Measurements from ENCODE around the gene CPA3. TPM values are rescaled to one million over a fixed set of nuclear protein-coding genes. Genes with fewer than 3 reads are reported as not detected.

CPA3 gene
- total and polyA plus RNA-seq, 2 experiments from 2014 or later, result 0.68 to 1.1 TPM

- Histone ChIP-seq H2AFZ (no peak overlapping the region), H3K27ac (no peak overlapping the region), H3K36me3 (replicated peaks; ENCODE audit: insufficient read depth, low read depth) (no peaks in the 10 kb centered on the region), H3K9me3 (ENCODE audit: low read depth) (no peaks in the 10 kb centered on the region), H4K20me1 (ENCODE audit: insufficient read depth, poor library complexity, severe bottlenecking) (no peaks in the 10 kb centered on the region), H3K4me2 (no peak overlapping the region), H3K27me3 (no peaks in the 10 kb centered on the region), H3K79me2 (no peaks in the 10 kb centered on the region), H3K9me2 (replicated peaks; ENCODE audit: insufficient read depth) (no peaks in the 10 kb centered on the region), H3K4me3 (no peak overlapping the region), H3K4me1 (ENCODE audit: insufficient read depth) (no peaks in the 10 kb centered on the region)
- WGBS (ENCODE audit: low lambda C conversion rate, missing lambda C conversion rate), result 91% methylated on average over 9 of the region's 9 CpGs
- TF ChIP-seq EZH2 (IDR thresholded peaks at IDR 0.05; ENCODE audit: borderline replicate concordance) (no peak), EZH2phosphoT487 (IDR thresholded peaks at IDR 0.05; ENCODE audit: low read depth, severe bottlenecking, unreplicated experiment) (no peak), CTCF (IDR thresholded peaks at IDR 0.05; ENCODE audit: poor library complexity) (no peak)
- DNase-seq (ENCODE audit: low spot score), result no peak
Measured at GRCh38 chr3:148873270-148873927, 8.3 kb downstream of the CPA3 start.

- H3K79me2 ChIP-seq, result no peaks in the 10 kb centered on the region
- H2AFZ ChIP-seq, result no peak overlapping the region
- TF ChIP-seq CTCF (IDR thresholded peaks at IDR 0.05; ENCODE audit: poor library complexity) (no peak), EZH2 (IDR thresholded peaks at IDR 0.05; ENCODE audit: borderline replicate concordance) (no peak), EZH2phosphoT487 (IDR thresholded peaks at IDR 0.05; ENCODE audit: low read depth, severe bottlenecking, unreplicated experiment) (no peak)
- 65% methylated on average over 1 of the region's 1 CpG for WGBS (ENCODE audit: low lambda C conversion rate, missing lambda C conversion rate)
- H3K27ac ChIP-seq, result no peak overlapping the region
- H3K36me3 ChIP-seq (replicated peaks; ENCODE audit: insufficient read depth, low read depth), result no peaks in the 10 kb centered on the region
- no peaks in the 10 kb centered on the region for H4K20me1 ChIP-seq (ENCODE audit: insufficient read depth, poor library complexity, severe bottlenecking)
- no peaks in the 10 kb centered on the region for H3K4me1 ChIP-seq (ENCODE audit: insufficient read depth)
- DNase-seq (ENCODE audit: low spot score), result no peak
- H3K4me3 ChIP-seq, result no peak overlapping the region
- H3K27me3 ChIP-seq, result no peaks in the 10 kb centered on the region
- H3K4me2 ChIP-seq, result no peak overlapping the region
- no peaks in the 10 kb centered on the region for H3K9me2 ChIP-seq (replicated peaks; ENCODE audit: insufficient read depth)
- H3K9me3 ChIP-seq (ENCODE audit: low read depth), result no peaks in the 10 kb centered on the region
Measured at GRCh38 chr3:148873977-148874376, 8.9 kb downstream of the CPA3 start.

DNA sequence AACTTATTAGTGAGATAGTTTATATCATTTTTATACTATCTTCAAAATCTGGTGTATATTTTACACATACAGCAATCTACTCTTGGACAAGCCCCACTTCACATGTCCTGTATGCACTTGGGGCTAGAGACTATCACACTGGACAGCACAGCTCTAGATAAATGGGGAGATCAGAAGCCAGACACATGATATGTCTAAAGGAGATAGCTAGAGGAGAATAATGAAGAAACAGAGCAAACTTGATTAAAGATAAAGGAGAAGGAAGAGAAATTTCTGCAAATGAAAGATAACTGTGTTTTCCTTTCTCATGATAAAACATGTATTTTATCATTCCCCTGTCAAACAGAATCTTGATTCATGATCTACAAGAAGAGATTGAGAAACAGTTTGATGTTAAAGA is 13.0 kb downstream of the CPA3 start:
- Histone ChIP-seq H3K27me3 (no peaks in the 10 kb centered on the region), H2AFZ (no peak overlapping the region), H3K4me1 (ENCODE audit: insufficient read depth) (no peaks in the 10 kb centered on the region), H3K27ac (no peak overlapping the region), H3K36me3 (replicated peaks; ENCODE audit: insufficient read depth, low read depth) (no peaks in the 10 kb centered on the region), H3K4me3 (no peak overlapping the region), H3K79me2 (no peaks in the 10 kb centered on the region), H3K4me2 (no peak overlapping the region), H3K9me3 (ENCODE audit: low read depth) (no peaks in the 10 kb centered on the region), H3K9me2 (replicated peaks; ENCODE audit: insufficient read depth) (no peaks in the 10 kb centered on the region), H4K20me1 (ENCODE audit: insufficient read depth, poor library complexity, severe bottlenecking) (no peaks in the 10 kb centered on the region)
- TF ChIP-seq CTCF (IDR thresholded peaks at IDR 0.05; ENCODE audit: poor library complexity), result no peak
- TF ChIP-seq EZH2 (IDR thresholded peaks at IDR 0.05; ENCODE audit: borderline replicate concordance), result no peak
- no peak for TF ChIP-seq EZH2phosphoT487 (IDR thresholded peaks at IDR 0.05; ENCODE audit: low read depth, severe bottlenecking, unreplicated experiment)
- DNase-seq (ENCODE audit: low spot score), result no peak

GRCh38 chr3:148879256-148879655 is 14.2 kb downstream of the CPA3 start:
- H3K36me3 ChIP-seq (replicated peaks; ENCODE audit: insufficient read depth, low read depth), result no peaks in the 10 kb centered on the region
- H3K9me3 ChIP-seq (ENCODE audit: low read depth), result no peaks in the 10 kb centered on the region
- H3K79me2 ChIP-seq, result no peaks in the 10 kb centered on the region
- DNase-seq (ENCODE audit: low spot score), result no peak
- H3K4me1 ChIP-seq (ENCODE audit: insufficient read depth), result no peaks in the 10 kb centered on the region
- TF ChIP-seq EZH2phosphoT487 (IDR thresholded peaks at IDR 0.05; ENCODE audit: low read depth, severe bottlenecking, unreplicated experiment), result no peak
- no peak overlapping the region for H2AFZ ChIP-seq
- H3K27me3 ChIP-seq, result no peaks in the 10 kb centered on the region
- H3K4me3 ChIP-seq, result no peak overlapping the region
- H3K27ac ChIP-seq, result no peak overlapping the region
- H3K9me2 ChIP-seq (replicated peaks; ENCODE audit: insufficient read depth), result no peaks in the 10 kb centered on the region
- no peak overlapping the region for H3K4me2 ChIP-seq
- no peaks in the 10 kb centered on the region for H4K20me1 ChIP-seq (ENCODE audit: insufficient read depth, poor library complexity, severe bottlenecking)
